SK-N-SH (cell line): ENCODE data around the gene SORBS2.

ENCODE experiments used
- ELF1 ChIP-seq: IDR thresholded peaks from 2 replicates; pipeline ENCODE4 v1.4.0; 2012
- EP300 ChIP-seq, 2 experiments: IDR thresholded peaks; 2 replicates each; pipeline versions ENCODE4 v1.4.0 to v1.6.1; 2012; ENCODE audit warnings: borderline replicate concordance in 1 of 2, low read depth in 1 of 2, low read length in 1 of 2
- EZH2phosphoT487 ChIP-seq: fragments of 200-600 bp; sonication (generic); IDR thresholded peaks from 2 replicates; pipeline ENCODE4 v1.6.1; 2017; ENCODE audit warnings: low read depth, mixed run types, mild to moderate bottlenecking, antibody characterized with exemption, moderate library complexity, borderline replicate concordance
- FOXM1 ChIP-seq: IDR thresholded peaks from 2 replicates; pipeline ENCODE4 v1.4.0; 2012; ENCODE audit warnings: low read depth, mild to moderate bottlenecking
- NRF1 ChIP-seq: IDR thresholded peaks from 2 replicates; pipeline ENCODE4 v1.6.1; 2012; ENCODE audit warnings: low read depth, mild to moderate bottlenecking, low read length
- RAD21 ChIP-seq: IDR thresholded peaks from 2 replicates; pipeline ENCODE4 v1.6.1; 2012; ENCODE audit warnings: mild to moderate bottlenecking, low read length
- SIN3A ChIP-seq: IDR thresholded peaks from 2 replicates; pipeline ENCODE4 v1.6.1; 2012; ENCODE audit warnings: low read depth, mild to moderate bottlenecking, low read length, moderate library complexity, borderline replicate concordance
- SMC3 ChIP-seq: IDR thresholded peaks from 2 replicates; pipeline ENCODE4 v1.6.1; 2012; ENCODE audit warnings: low read depth, low read length, improper control_type of control experiment
- TEAD4 ChIP-seq: IDR thresholded peaks from 2 replicates; pipeline ENCODE4 v1.4.0; 2012; ENCODE audit warnings: mild to moderate bottlenecking, borderline replicate concordance; ENCODE audit not compliant: insufficient read depth
- TF ChIP-seq, protein P1 (sequence below): fragments of 200-600 bp; sonication (generic); IDR thresholded peaks from 2 replicates; pipeline ENCODE4 v1.6.1; 2017; ENCODE audit warnings: antibody characterized with exemption, mild to moderate bottlenecking, moderate library complexity
- TF ChIP-seq, protein P2 (sequence below): IDR thresholded peaks from 2 replicates; pipeline ENCODE4 v1.6.1; 2012; ENCODE audit warnings: mild to moderate bottlenecking, low read depth, low read length, moderate library complexity

DNA sequence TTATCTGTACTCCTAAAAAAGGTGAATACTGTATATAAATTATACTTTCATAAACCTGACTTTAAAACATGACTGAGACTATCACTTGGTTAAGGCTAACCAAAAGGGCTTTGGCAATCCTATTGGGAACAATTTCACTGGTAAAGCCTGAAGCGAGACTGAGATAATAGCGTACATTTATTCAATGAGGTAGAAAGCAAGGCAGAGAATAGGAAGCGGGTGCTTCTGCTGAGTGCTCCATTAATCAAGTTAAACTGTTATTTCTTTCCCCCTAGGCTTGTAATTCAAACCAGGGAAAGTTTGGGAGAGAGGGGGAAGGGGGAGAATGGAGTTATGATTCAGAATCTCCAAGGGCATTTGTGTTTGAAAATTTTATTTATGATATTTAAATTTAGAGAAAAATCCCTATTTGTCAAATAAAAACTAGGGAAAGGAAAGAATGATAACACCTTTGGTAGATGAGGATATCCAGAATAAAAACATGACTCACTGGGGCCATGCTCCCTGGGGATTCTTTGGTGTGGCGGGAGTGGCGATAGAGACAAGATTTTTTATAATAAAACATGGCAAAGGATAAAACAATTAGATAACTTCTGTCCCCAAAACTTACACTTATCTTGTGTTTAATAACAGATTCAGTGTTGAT lies 34.6 kb upstream of the SORBS2 start:
- TF ChIP-seq RAD21 = peak; percentile 34; the same call in 1 of the 2 replicates
- TF ChIP-seq, protein P1, sequence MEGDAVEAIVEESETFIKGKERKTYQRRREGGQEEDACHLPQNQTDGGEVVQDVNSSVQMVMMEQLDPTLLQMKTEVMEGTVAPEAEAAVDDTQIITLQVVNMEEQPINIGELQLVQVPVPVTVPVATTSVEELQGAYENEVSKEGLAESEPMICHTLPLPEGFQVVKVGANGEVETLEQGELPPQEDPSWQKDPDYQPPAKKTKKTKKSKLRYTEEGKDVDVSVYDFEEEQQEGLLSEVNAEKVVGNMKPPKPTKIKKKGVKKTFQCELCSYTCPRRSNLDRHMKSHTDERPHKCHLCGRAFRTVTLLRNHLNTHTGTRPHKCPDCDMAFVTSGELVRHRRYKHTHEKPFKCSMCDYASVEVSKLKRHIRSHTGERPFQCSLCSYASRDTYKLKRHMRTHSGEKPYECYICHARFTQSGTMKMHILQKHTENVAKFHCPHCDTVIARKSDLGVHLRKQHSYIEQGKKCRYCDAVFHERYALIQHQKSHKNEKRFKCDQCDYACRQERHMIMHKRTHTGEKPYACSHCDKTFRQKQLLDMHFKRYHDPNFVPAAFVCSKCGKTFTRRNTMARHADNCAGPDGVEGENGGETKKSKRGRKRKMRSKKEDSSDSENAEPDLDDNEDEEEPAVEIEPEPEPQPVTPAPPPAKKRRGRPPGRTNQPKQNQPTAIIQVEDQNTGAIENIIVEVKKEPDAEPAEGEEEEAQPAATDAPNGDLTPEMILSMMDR = no peak
- TF ChIP-seq EP300 (IDR thresholded peaks at IDR 0.05; ENCODE audit: borderline replicate concordance in 1 of 2, low read depth in 1 of 2, low read length in 1 of 2) = peak in 1 of 2 experiments; percentile 86; a peak in 2 of 4 replicates
- no peak for TF ChIP-seq SMC3
- TF ChIP-seq, protein P2, sequence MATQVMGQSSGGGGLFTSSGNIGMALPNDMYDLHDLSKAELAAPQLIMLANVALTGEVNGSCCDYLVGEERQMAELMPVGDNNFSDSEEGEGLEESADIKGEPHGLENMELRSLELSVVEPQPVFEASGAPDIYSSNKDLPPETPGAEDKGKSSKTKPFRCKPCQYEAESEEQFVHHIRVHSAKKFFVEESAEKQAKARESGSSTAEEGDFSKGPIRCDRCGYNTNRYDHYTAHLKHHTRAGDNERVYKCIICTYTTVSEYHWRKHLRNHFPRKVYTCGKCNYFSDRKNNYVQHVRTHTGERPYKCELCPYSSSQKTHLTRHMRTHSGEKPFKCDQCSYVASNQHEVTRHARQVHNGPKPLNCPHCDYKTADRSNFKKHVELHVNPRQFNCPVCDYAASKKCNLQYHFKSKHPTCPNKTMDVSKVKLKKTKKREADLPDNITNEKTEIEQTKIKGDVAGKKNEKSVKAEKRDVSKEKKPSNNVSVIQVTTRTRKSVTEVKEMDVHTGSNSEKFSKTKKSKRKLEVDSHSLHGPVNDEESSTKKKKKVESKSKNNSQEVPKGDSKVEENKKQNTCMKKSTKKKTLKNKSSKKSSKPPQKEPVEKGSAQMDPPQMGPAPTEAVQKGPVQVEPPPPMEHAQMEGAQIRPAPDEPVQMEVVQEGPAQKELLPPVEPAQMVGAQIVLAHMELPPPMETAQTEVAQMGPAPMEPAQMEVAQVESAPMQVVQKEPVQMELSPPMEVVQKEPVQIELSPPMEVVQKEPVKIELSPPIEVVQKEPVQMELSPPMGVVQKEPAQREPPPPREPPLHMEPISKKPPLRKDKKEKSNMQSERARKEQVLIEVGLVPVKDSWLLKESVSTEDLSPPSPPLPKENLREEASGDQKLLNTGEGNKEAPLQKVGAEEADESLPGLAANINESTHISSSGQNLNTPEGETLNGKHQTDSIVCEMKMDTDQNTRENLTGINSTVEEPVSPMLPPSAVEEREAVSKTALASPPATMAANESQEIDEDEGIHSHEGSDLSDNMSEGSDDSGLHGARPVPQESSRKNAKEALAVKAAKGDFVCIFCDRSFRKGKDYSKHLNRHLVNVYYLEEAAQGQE = no peak
- TF ChIP-seq EZH2phosphoT487 = no peak
- TF ChIP-seq NRF1 = no peak
- no peak for TF ChIP-seq TEAD4
- no peak for TF ChIP-seq ELF1
- no peak for TF ChIP-seq SIN3A
- no peak for TF ChIP-seq FOXM1
